HepG2 (cell line): ENCODE results near the gene LSR. TPM values are rescaled to one million over a fixed set of nuclear protein-coding genes. Genes with fewer than 3 reads are reported as not detected.
A peak's percentile ranks its signal among the peaks of the same experiment; 100 is the strongest.

Source experiments
- AHR ChIP-seq: IDR thresholded peaks from 2 replicates; pipeline ENCODE4 v1.6.1; 2018; ENCODE audit warnings: missing genetic modification reagents, missing compliant biosample characterization
- ATAD3A ChIP-seq: sonication (generic); formaldehyde crosslinking; IDR thresholded peaks from 2 replicates; pipeline ENCODE4 v1.4.0; 2020; ENCODE audit warnings: missing genetic modification reagents
- FOXK1 ChIP-seq: sonication (generic); formaldehyde crosslinking; IDR thresholded peaks from 2 replicates; pipeline ENCODE4 v1.4.0; 2020; ENCODE audit warnings: low read depth, missing genetic modification reagents, borderline replicate concordance
- GABPB1 ChIP-seq: IDR thresholded peaks from 2 replicates; pipeline ENCODE4 v1.6.1; 2016; ENCODE audit warnings: mild to moderate bottlenecking, missing genetic modification reagents, moderate library complexity, missing compliant biosample characterization
- SMC3 ChIP-seq: IDR thresholded peaks from 2 replicates; pipeline ENCODE4 v1.6.1; 2011; ENCODE audit warnings: low read length, improper control_type of control experiment
- SUZ12 ChIP-seq: fragments of 150-350 bp; IDR thresholded peaks from 2 replicates; pipeline ENCODE4 v1.6.1; 2014; ENCODE audit warnings: low read depth, low read length
- TBX3 ChIP-seq: fragments of 450-650 bp; IDR thresholded peaks from 2 replicates; pipeline ENCODE4 v1.6.1; 2017; ENCODE audit warnings: antibody characterized with exemption, mild to moderate bottlenecking, inconsistent platforms, borderline replicate concordance
- ZBTB1 ChIP-seq: sonication (generic); formaldehyde crosslinking; IDR thresholded peaks from 2 replicates; pipeline ENCODE4 v1.4.0; 2020; ENCODE audit warnings: missing genetic modification reagents, borderline replicate concordance
- ZFP90 ChIP-seq: sonication (generic); formaldehyde crosslinking; IDR thresholded peaks from 2 replicates; pipeline ENCODE4 v1.8.0; 2022; ENCODE audit warnings: missing genetic modification reagents, mild to moderate bottlenecking, inconsistent platforms, borderline replicate concordance
- ZNF12 ChIP-seq: sonication (generic); formaldehyde crosslinking; IDR thresholded peaks from 2 replicates; pipeline ENCODE4 v1.5.0; 2020; ENCODE audit warnings: missing genetic modification reagents
- ZNF232 ChIP-seq: sonication (generic); formaldehyde crosslinking; IDR thresholded peaks from 2 replicates; pipeline ENCODE4 v1.4.0; 2020; ENCODE audit warnings: missing genetic modification reagents, borderline replicate concordance
- ZNF3 ChIP-seq: IDR thresholded peaks from 2 replicates; pipeline ENCODE4 v1.7.0; 2017; ENCODE audit warnings: inconsistent platforms
- ZNF331 ChIP-seq: sonication (generic); formaldehyde crosslinking; IDR thresholded peaks from 2 replicates; pipeline ENCODE4 v1.4.0; 2020; ENCODE audit warnings: missing genetic modification reagents
- polyA plus RNA-seq, 8 experiments: library from polyadenylated mRNA; depleted of rRNA in 3 of 8; stranded (reverse) in 7 of 8; unstranded in 1 of 8; fragments of >200 nt; fragmentation: Illumina TruSeq in 4 of 8; extraction: Trizol in 4 of 8; gene quantifications; 2 replicates each; pipeline versions ENCODE4 v1.2.1 to v1.2.3, GENCODE V29; 2011 to 2016; ENCODE audit warnings: low read depth in 4 of 8, missing spikeins in 1 of 8, mixed read lengths in 1 of 8; ENCODE audit not compliant: insufficient read depth in 1 of 8
- total RNA-seq, 5 experiments: library from RNA; depleted of rRNA; stranded (reverse); fragments of >200 nt; fragmentation: Illumina TruSeq; extraction: Trizol; gene quantifications; 2 replicates each; pipeline ENCODE4 v1.2.3, GENCODE V29; 2016; ENCODE audit warnings: low read depth in 1 of 5
- TF ChIP-seq, protein P1 (sequence below): sonication (generic); formaldehyde crosslinking; IDR thresholded peaks from 2 replicates; pipeline ENCODE4 v1.4.0; 2020; ENCODE audit warnings: missing genetic modification reagents
- TF ChIP-seq, protein P2 (sequence below): sonication (generic); formaldehyde crosslinking; IDR thresholded peaks from 2 replicates; pipeline ENCODE4 v1.5.1; 2020; ENCODE audit warnings: missing genetic modification reagents, mild to moderate bottlenecking, borderline replicate concordance
- TF ChIP-seq, protein P3 (sequence below): sonication (generic); formaldehyde crosslinking; IDR thresholded peaks from 2 replicates; pipeline ENCODE4 v1.5.0; 2020; ENCODE audit warnings: mild to moderate bottlenecking, missing genetic modification reagents
- TF ChIP-seq, protein P4 (sequence below): sonication (generic); formaldehyde crosslinking; IDR thresholded peaks from 2 replicates; pipeline ENCODE4 v1.9.0; 2021; ENCODE audit warnings: missing genetic modification reagents, mild to moderate bottlenecking, borderline replicate concordance
- TF ChIP-seq, protein P5 (sequence below): sonication (generic); formaldehyde crosslinking; IDR thresholded peaks from 2 replicates; pipeline ENCODE4 v1.9.0; 2022; ENCODE audit warnings: missing genetic modification reagents, mild to moderate bottlenecking, borderline replicate concordance
- TF ChIP-seq, protein P6 (sequence below): sonication (generic); formaldehyde crosslinking; IDR thresholded peaks from 2 replicates; pipeline ENCODE4 v1.4.0; 2020; ENCODE audit warnings: missing genetic modification reagents

LSR gene
- total and polyA plus RNA-seq, 2 of the 13 experiments (the other 11 are each of a cell fraction or from before 2014, with no cell fraction given) = 29.2 to 79.2 TPM

DNA sequence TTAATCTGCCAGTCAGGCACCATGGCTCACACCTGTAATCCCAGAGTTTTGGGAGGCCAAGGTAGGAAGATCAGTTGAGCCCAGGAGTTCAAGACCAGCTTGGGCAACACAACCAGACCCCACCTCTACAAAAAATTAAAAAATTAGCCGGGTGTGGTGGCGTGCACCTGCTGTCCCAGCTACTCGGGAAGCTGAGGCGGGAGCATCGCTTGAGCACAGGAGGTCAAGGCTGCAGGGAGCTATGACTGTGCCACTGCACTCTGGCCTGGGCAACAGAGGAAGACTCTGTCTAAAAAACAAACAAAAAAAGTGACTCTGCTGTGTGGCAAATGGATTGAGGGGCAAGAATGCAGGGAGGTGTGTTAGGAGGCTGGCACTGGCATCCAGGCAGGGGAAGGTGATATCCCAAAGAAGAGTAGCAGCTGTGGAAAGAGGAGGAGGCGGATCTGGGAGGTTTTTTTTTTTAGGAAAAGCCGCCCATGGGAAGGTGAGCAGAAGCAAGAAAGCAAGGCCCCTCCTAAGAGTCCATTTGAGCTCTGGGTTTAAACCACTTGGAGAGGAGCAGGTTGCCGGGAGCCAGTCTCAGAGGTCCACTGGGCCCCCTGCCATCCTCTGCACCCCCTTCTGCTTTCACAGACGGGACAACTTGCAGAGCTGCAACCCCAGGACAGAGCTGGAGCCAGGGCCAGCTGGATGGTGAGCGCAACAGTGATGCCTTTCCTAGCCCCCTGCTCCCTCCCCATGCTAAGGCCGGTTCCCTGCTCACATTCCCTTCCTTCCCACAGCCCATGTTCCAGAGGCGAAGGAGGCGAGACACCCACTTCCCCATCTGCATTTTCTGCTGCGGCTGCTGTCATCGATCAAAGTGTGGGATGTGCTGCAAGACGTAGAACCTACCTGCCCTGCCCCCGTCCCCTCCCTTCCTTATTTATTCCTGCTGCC lies 35.6 kb downstream of the LSR start (continued):
- TF ChIP-seq AHR (CRISPR knock-in tag) (no peak), SMC3 (no peak), ZNF12 (CRISPR knock-in tag) (no peak), ATAD3A (CRISPR knock-in tag) (no peak), ZNF331 (CRISPR knock-in tag) (no peak), GABPB1 (CRISPR knock-in tag) (no peak), SUZ12 (no peak), ZBTB1 (no peak), FOXK1 (no peak), ZFP90 (peak; percentile 97), ZNF3 (CRISPR knock-in tag) (no peak), ZNF232 (CRISPR knock-in tag) (no peak), TBX3 (no peak)
- TF ChIP-seq, protein P1, sequence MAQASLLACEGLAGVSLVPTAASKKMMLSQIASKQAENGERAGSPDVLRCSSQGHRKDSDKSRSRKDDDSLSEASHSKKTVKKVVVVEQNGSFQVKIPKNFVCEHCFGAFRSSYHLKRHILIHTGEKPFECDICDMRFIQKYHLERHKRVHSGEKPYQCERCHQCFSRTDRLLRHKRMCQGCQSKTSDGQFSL (CRISPR knock-in tag) = no peak
- TF ChIP-seq, protein P2, sequence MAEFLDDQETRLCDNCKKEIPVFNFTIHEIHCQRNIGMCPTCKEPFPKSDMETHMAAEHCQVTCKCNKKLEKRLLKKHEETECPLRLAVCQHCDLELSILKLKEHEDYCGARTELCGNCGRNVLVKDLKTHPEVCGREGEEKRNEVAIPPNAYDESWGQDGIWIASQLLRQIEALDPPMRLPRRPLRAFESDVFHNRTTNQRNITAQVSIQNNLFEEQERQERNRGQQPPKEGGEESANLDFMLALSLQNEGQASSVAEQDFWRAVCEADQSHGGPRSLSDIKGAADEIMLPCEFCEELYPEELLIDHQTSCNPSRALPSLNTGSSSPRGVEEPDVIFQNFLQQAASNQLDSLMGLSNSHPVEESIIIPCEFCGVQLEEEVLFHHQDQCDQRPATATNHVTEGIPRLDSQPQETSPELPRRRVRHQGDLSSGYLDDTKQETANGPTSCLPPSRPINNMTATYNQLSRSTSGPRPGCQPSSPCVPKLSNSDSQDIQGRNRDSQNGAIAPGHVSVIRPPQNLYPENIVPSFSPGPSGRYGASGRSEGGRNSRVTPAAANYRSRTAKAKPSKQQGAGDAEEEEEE = no peak
- TF ChIP-seq, protein P3, sequence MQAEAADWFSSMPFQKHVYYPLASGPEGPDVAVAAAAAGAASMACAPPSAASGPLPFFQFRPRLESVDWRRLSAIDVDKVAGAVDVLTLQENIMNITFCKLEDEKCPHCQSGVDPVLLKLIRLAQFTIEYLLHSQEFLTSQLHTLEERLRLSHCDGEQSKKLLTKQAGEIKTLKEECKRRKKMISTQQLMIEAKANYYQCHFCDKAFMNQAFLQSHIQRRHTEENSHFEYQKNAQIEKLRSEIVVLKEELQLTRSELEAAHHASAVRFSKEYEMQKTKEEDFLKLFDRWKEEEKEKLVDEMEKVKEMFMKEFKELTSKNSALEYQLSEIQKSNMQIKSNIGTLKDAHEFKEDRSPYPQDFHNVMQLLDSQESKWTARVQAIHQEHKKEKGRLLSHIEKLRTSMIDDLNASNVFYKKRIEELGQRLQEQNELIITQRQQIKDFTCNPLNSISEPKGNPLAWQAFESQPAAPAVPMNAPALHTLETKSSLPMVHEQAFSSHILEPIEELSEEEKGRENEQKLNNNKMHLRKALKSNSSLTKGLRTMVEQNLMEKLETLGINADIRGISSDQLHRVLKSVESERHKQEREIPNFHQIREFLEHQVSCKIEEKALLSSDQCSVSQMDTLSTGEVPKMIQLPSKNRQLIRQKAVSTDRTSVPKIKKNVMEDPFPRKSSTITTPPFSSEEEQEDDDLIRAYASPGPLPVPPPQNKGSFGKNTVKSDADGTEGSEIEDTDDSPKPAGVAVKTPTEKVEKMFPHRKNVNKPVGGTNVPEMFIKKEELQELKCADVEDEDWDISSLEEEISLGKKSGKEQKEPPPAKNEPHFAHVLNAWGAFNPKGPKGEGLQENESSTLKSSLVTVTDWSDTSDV (CRISPR knock-in tag) = no peak
- TF ChIP-seq, protein P4, sequence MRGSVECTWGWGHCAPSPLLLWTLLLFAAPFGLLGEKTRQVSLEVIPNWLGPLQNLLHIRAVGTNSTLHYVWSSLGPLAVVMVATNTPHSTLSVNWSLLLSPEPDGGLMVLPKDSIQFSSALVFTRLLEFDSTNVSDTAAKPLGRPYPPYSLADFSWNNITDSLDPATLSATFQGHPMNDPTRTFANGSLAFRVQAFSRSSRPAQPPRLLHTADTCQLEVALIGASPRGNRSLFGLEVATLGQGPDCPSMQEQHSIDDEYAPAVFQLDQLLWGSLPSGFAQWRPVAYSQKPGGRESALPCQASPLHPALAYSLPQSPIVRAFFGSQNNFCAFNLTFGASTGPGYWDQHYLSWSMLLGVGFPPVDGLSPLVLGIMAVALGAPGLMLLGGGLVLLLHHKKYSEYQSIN (CRISPR knock-in tag) = no peak
- TF ChIP-seq, protein P5, sequence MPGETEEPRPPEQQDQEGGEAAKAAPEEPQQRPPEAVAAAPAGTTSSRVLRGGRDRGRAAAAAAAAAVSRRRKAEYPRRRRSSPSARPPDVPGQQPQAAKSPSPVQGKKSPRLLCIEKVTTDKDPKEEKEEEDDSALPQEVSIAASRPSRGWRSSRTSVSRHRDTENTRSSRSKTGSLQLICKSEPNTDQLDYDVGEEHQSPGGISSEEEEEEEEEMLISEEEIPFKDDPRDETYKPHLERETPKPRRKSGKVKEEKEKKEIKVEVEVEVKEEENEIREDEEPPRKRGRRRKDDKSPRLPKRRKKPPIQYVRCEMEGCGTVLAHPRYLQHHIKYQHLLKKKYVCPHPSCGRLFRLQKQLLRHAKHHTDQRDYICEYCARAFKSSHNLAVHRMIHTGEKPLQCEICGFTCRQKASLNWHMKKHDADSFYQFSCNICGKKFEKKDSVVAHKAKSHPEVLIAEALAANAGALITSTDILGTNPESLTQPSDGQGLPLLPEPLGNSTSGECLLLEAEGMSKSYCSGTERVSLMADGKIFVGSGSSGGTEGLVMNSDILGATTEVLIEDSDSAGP = peak; percentile 20; the same call in 1 of the 2 replicates
- TF ChIP-seq, protein P6, sequence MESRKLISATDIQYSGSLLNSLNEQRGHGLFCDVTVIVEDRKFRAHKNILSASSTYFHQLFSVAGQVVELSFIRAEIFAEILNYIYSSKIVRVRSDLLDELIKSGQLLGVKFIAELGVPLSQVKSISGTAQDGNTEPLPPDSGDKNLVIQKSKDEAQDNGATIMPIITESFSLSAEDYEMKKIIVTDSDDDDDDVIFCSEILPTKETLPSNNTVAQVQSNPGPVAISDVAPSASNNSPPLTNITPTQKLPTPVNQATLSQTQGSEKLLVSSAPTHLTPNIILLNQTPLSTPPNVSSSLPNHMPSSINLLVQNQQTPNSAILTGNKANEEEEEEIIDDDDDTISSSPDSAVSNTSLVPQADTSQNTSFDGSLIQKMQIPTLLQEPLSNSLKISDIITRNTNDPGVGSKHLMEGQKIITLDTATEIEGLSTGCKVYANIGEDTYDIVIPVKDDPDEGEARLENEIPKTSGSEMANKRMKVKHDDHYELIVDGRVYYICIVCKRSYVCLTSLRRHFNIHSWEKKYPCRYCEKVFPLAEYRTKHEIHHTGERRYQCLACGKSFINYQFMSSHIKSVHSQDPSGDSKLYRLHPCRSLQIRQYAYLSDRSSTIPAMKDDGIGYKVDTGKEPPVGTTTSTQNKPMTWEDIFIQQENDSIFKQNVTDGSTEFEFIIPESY (CRISPR knock-in tag) = peak; percentile 63
